Calu3 (cell line): ENCODE measurements around the gene TNRC6C. TPM values are rescaled to one million over a fixed set of nuclear protein-coding genes. Genes with fewer than 3 reads are reported as not detected.

Source experiments
- BruUV-seq: library from RNA; stranded (reverse); fragments of 400-500 nt; replicated peaks from 2 replicates; lab custom pipeline; 2021; lab: Mats Ljungman, UMichigan
- CTCF ChIA-PET: fragments of 300-600 bp; sonication (Branson Sonifier 250); formaldehyde crosslinking; loops from one replicate; lab custom pipeline; 2022; ENCODE audit warnings: antibody characterized with exemption; lab: Charles Lee
- DNase-seq: peaks from one replicate; pipeline ENCODE4 v3.0.0; 2022
- H3K27ac Mint-ChIP-seq: one replicate; pipeline ENCODE4 v1.8.0; 2022; ENCODE audit warnings: mixed read lengths; ENCODE audit not compliant: unreplicated experiment
- H3K27me3 Mint-ChIP-seq: one replicate; pipeline ENCODE4 v1.8.0; 2022; ENCODE audit warnings: mixed read lengths; ENCODE audit not compliant: unreplicated experiment
- H3K36me3 Mint-ChIP-seq: one replicate; pipeline ENCODE4 v1.8.0; 2022; ENCODE audit warnings: mild to moderate bottlenecking, moderate library complexity, mixed read lengths; ENCODE audit not compliant: insufficient read depth, unreplicated experiment
- H3K4me1 Mint-ChIP-seq: one replicate; pipeline ENCODE4 v1.8.0; 2022; ENCODE audit warnings: mild to moderate bottlenecking, low read depth, mixed read lengths; ENCODE audit not compliant: unreplicated experiment
- H3K4me3 Mint-ChIP-seq: one replicate; pipeline ENCODE4 v1.8.0; 2022; ENCODE audit warnings: mild to moderate bottlenecking, low read depth, moderate library complexity, mixed read lengths; ENCODE audit not compliant: unreplicated experiment
- H3K9me3 Mint-ChIP-seq: one replicate; pipeline ENCODE4 v1.8.0; 2022; ENCODE audit warnings: low read depth, mixed read lengths; ENCODE audit not compliant: unreplicated experiment
- intact Hi-C: fragments of 100-400 bp; cut with micrococcal nuclease; formaldehyde crosslinking; loops from one replicate; pipeline ENCODE4 v1.10.0; 2022; ENCODE audit not compliant: unreplicated experiment
- total RNA-seq: library from RNA; stranded (reverse); gene quantifications from 2 replicates; pipeline ENCODE4 v1.2.3, GENCODE V29; 2022
- TF ChIP-seq, protein P1 (sequence below): fragments of 200-600 bp; IDR thresholded peaks from one replicate; pipeline ENCODE4 v1.8.0; 2022; ENCODE audit warnings: antibody characterized with exemption; ENCODE audit not compliant: unreplicated experiment

Gene TNRC6C
- total RNA-seq, 1 experiment from 2014 or later, result 18.2 TPM

- no peaks in the 10 kb centered on the region for H3K4me1 Mint-ChIP-seq
- TF ChIP-seq, protein P1, sequence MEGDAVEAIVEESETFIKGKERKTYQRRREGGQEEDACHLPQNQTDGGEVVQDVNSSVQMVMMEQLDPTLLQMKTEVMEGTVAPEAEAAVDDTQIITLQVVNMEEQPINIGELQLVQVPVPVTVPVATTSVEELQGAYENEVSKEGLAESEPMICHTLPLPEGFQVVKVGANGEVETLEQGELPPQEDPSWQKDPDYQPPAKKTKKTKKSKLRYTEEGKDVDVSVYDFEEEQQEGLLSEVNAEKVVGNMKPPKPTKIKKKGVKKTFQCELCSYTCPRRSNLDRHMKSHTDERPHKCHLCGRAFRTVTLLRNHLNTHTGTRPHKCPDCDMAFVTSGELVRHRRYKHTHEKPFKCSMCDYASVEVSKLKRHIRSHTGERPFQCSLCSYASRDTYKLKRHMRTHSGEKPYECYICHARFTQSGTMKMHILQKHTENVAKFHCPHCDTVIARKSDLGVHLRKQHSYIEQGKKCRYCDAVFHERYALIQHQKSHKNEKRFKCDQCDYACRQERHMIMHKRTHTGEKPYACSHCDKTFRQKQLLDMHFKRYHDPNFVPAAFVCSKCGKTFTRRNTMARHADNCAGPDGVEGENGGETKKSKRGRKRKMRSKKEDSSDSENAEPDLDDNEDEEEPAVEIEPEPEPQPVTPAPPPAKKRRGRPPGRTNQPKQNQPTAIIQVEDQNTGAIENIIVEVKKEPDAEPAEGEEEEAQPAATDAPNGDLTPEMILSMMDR, result no peak
- H3K27ac Mint-ChIP-seq, result peak overlapping the region; percentile 37
- intact Hi-C loops, result no loop called here
- H3K36me3 Mint-ChIP-seq, result peaks cover 3% of the 10 kb centered on the region
- CTCF ChIA-PET, result interaction anchor here (0.5 to 2.0 kb wide), 4 partner anchors 10 to 210 kb away, joined by 3 to 13 read pairs (median 4); no protein-coding TSS in a partner anchor
- H3K4me3 Mint-ChIP-seq, result peak overlapping the region; percentile 71
- no peaks in the 10 kb centered on the region for H3K27me3 Mint-ChIP-seq
- BruUV-seq, result no TSS peak
- DNase-seq, result peak; percentile 66
- no peaks in the 10 kb centered on the region for H3K9me3 Mint-ChIP-seq
Observed at GRCh38 chr17:78040440-78041385, 82.2 kb downstream of the TNRC6C start.

GRCh38 chr17:78041386-78042179, 83.1 kb downstream of the TNRC6C start:
- Mint-ChIP-seq H3K9me3 (no peaks in the 10 kb centered on the region), H3K36me3 (peaks cover 3% of the 10 kb centered on the region), H3K4me1 (no peaks in the 10 kb centered on the region), H3K4me3 (peak overlapping the region; percentile 71), H3K27me3 (no peaks in the 10 kb centered on the region), H3K27ac (peak overlapping the region; percentile 37)
- TF ChIP-seq, protein P1, result no peak
- intact Hi-C loops, result no loop called here
- CTCF ChIA-PET, result interaction anchor here (0.5 to 2.0 kb wide), 3 partner anchors 23 to 209 kb away, joined by 4 to 13 read pairs (median 5); no protein-coding TSS in a partner anchor
- DNase-seq, result no peak
- no TSS peak for BruUV-seq

GRCh38 chr17:78042542-78042941, 84.0 kb downstream of the TNRC6C start:
- no peak overlapping the region for H3K4me3 Mint-ChIP-seq
- H3K4me1 Mint-ChIP-seq, result no peaks in the 10 kb centered on the region
- intact Hi-C loops, result no loop called here
- H3K27me3 Mint-ChIP-seq, result no peaks in the 10 kb centered on the region
- no TSS peak for BruUV-seq
- CTCF ChIA-PET, result no interaction called here
- peaks cover 3% of the 10 kb centered on the region for H3K36me3 Mint-ChIP-seq
- no peak for DNase-seq
- TF ChIP-seq, protein P1, result no peak
- H3K27ac Mint-ChIP-seq, result no peak overlapping the region
- no peaks in the 10 kb centered on the region for H3K9me3 Mint-ChIP-seq

DNA sequence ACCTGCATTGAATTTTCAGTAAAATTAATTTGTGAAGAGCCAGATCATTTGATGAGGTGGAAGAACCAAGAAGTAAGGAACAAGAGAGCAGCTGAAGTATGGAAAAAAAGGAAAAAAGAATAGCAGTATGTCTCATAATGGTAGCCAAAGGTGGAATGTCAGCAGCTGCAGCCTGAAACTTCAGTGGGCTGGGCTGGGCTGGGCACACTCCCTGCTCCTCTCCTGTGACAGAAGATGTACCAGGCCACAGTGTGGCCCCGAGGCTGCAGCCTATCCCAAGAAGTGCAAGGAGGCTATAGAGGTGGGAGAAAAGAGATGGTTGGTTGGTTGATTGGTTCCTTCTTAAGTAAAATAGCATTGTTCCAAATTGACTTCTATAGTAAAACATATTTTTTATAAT, 84.5 kb downstream of the TNRC6C start:
- Mint-ChIP-seq H3K4me1 (no peaks in the 10 kb centered on the region), H3K27me3 (no peaks in the 10 kb centered on the region), H3K36me3 (peaks cover 3% of the 10 kb centered on the region), H3K9me3 (no peaks in the 10 kb centered on the region), H3K4me3 (no peak overlapping the region), H3K27ac (no peak overlapping the region)
- CTCF ChIA-PET, result no interaction called here
- no peak for DNase-seq
- TF ChIP-seq, protein P1, result no peak
- intact Hi-C loops, result no loop called here
- no TSS peak for BruUV-seq
